Spleen (tissue), 11 donors: Measurements from ENCODE around the gene SCN8A. TPM values are rescaled to one million over a fixed set of nuclear protein-coding genes. Genes with fewer than 3 reads are reported as not detected.
"Not testable (repeated sequence)": the region's sequence is repeated elsewhere in the genome, so short reads cannot be mapped to it uniquely, and the experiment has no call there.

Experiments used
- DNase-seq: peaks from one replicate; pipeline ENCODE4 v3.0.0-alpha.2; 2020
- H3K27ac ChIP-seq, 8 donors: fragments of 200-600 bp; sonication (generic) in 7 of 8; 1 replicate in 4 of 8; 2 replicates in 4 of 8; pipeline versions ENCODE4 v1.5.0 to v1.8.0; 2016 to 2021; ENCODE audit warnings: inconsistent platforms in 4 of 8, mild to moderate bottlenecking in 4 of 8, moderate library complexity in 1 of 8
- H3K27me3 ChIP-seq, 7 donors: fragments of 200-600 bp; sonication (generic) in 6 of 7; replicated peaks in 1 of 7; 1 replicate in 4 of 7; 2 replicates in 3 of 7; pipeline versions ENCODE4 v1.5.0 to v1.8.0; 2016 to 2021; ENCODE audit warnings: inconsistent platforms in 3 of 7, mild to moderate bottlenecking in 1 of 7
- H3K36me3 ChIP-seq, 6 donors: fragments of 200-600 bp; sonication (generic) in 5 of 6; 1 replicate in 4 of 6; 2 replicates in 2 of 6; pipeline versions ENCODE4 v1.5.0 to v1.8.0; 2016 to 2021; ENCODE audit warnings: inconsistent platforms in 2 of 6
- H3K4me1 ChIP-seq, 6 donors: fragments of 200-600 bp; sonication (generic) in 5 of 6; 1 replicate in 3 of 6; 2 replicates in 3 of 6; pipeline versions ENCODE4 v1.5.0 to v1.8.0; 2016 to 2021; ENCODE audit warnings: inconsistent platforms in 3 of 6
- H3K4me3 ChIP-seq, 8 donors: fragments of 200-600 bp; sonication (generic) in 7 of 8; 1 replicate in 4 of 8; 2 replicates in 4 of 8; pipeline versions ENCODE4 v1.5.0 to v1.8.0; 2016 to 2021; ENCODE audit warnings: inconsistent platforms in 4 of 8, mild to moderate bottlenecking in 4 of 8, moderate library complexity in 2 of 8
- H3K9me3 ChIP-seq, 8 donors: fragments of 200-600 bp; sonication (generic) in 7 of 8; 1 replicate in 4 of 8; 2 replicates in 4 of 8; pipeline versions ENCODE4 v1.5.0 to v1.8.0; 2016 to 2021; ENCODE audit warnings: inconsistent platforms in 4 of 8
- CTCF ChIP-seq, 11 experiments: fragments of 200-600 bp in 7 of 11; fragments of 450-650 bp in 4 of 11; sonication (generic) in 4 of 11; IDR thresholded peaks in 8 of 11; conservative IDR thresholded peaks in 3 of 11; 1 replicate in 7 of 11; 2 replicates in 4 of 11; pipeline versions ENCODE4 v1.4.0 to v1.8.0; 2016 to 2021; ENCODE audit warnings: antibody characterized with exemption in 11 of 11, inconsistent platforms in 4 of 11, mild to moderate bottlenecking in 1 of 11
- POLR2A ChIP-seq, 3 donors: fragments of 450-650 bp; IDR thresholded peaks; one replicate each; pipeline ENCODE4 v1.5.1; 2017; ENCODE audit warnings: antibody characterized with exemption in 3 of 3, mild to moderate bottlenecking in 1 of 3
- POLR2AphosphoS5 ChIP-seq, 3 donors: sonication (generic); formaldehyde crosslinking; IDR thresholded peaks; one replicate each; pipeline ENCODE4 v1.5.1; 2017; ENCODE audit warnings: antibody characterized with exemption in 3 of 3
- WGBS, 5 donors: extraction: QIAGEN DNeasy Blood & Tissue Kit in 3 of 5; methylation state at CpG; one replicate each; pipeline versions ENCODE4 v1.1.5 to v1.1.7; 2013 to 2018; 5-methylcytosine and 5-hydroxymethylcytosine counted together
- intact Hi-C: fragments of 100-400 bp; cut with DNase I; formaldehyde crosslinking; loops from one replicate; pipeline ENCODE4 v1.15.0; 2023; ENCODE audit warnings: low total_unique reads
- polyA plus RNA-seq, 3 donors: library from polyadenylated mRNA; stranded (reverse); fragments of 200-250 nt; gene quantifications; one replicate each; pipeline ENCODE4 v1.2.1, GENCODE V29; 2013
- total RNA-seq, 7 donors: library from RNA; depleted of rRNA in 3 of 7; stranded (reverse); fragments of >200 nt in 3 of 7; fragmentation: NEBNext Ultra II Directional in 4 of 7; extraction: Animal tissue kit (Norgen Biotek cat#: 25700) in 4 of 7; gene quantifications; one replicate each; pipeline versions ENCODE4 v1.1.0 to v1.2.1, GENCODE V29; 2016 to 2021
- donor health status: healthy with polysubstance abuse.
- donor health status: DM: no; HTN: no; CAD: no; lungs with moderate emphysema.
- donor health status: DM: no; HTN: no; CAD: no.
- donor health status: Bipolar disorder and iron deficiency.
- donor health status: healthy.
- donor health status: DM: no; HTN: no; CAD: no.
- donor health status: DM: yes; HTN: yes; CAD: no.

Gene SCN8A
- total and polyA plus RNA-seq, 10 donors = 0.17 to 4.7 (median 3.0) TPM

- WGBS, 5 donors = 68 to 76% (median 74%) methylated on average over 2 of the region's 2 CpGs
- DNase-seq = no peak
- no peak overlapping the region for H3K4me3 ChIP-seq
- no peak for TF ChIP-seq POLR2A (IDR thresholded peaks at IDR 0.05)
- no peak for TF ChIP-seq POLR2AphosphoS5 (IDR thresholded peaks at IDR 0.05)
- TF ChIP-seq CTCF (IDR thresholded peaks at IDR 0.05 in 8 of 11, conservative IDR thresholded peaks at IDR 0.05 in 3 of 11) = no peak
- H3K36me3 ChIP-seq = no peaks in the 10 kb centered on the region
- peaks cover 5 to 29% (median 13%) of the 10 kb centered on the region in 6 donors for H3K4me1 ChIP-seq
- no peaks in the 10 kb centered on the region for H3K9me3 ChIP-seq
- peaks cover 0 to 56% (median 4%) of the 10 kb centered on the region in 7 donors for H3K27me3 ChIP-seq
- H3K27ac ChIP-seq = no peak overlapping the region
- intact Hi-C loops = no loop called here
Measured at GRCh38 chr12:51593021-51593420, 2.0 kb downstream of the SCN8A start.

- H3K27me3 ChIP-seq = peaks cover 0 to 54% (median 4%) of the 10 kb centered on the region in 7 donors
- intact Hi-C loops = no loop called here
- DNase-seq = no peak
- 9 to 27% (median 16%) methylated on average over 5 of the region's 5 CpGs for WGBS, 5 donors
- H3K4me1 ChIP-seq = peaks cover 5 to 29% (median 13%) of the 10 kb centered on the region in 6 donors
- TF ChIP-seq POLR2A (IDR thresholded peaks at IDR 0.05) = no peak
- no peaks in the 10 kb centered on the region for H3K9me3 ChIP-seq
- H3K4me3 ChIP-seq = no peak overlapping the region
- no peaks in the 10 kb centered on the region for H3K36me3 ChIP-seq
- no peak overlapping the region for H3K27ac ChIP-seq
Measured at GRCh38 chr12:51593539-51593938, 2.5 kb downstream of the SCN8A start.

- Histone ChIP-seq H3K4me3 (no peak overlapping the region), H3K27ac (no peak overlapping the region), H3K27me3 (peaks cover 0 to 10% (median 0%) of the 10 kb centered on the region in 7 donors), H3K4me1 (no peaks in the 10 kb centered on the region), H3K36me3 (no peaks in the 10 kb centered on the region), H3K9me3 (no peaks in the 10 kb centered on the region)
- DNase-seq = no peak
- 65 to 80% (median 71%) methylated on average over 4 of the region's 4 CpGs for WGBS, 5 donors
- TF ChIP-seq CTCF (IDR thresholded peaks at IDR 0.05 in 8 of 11, conservative IDR thresholded peaks at IDR 0.05 in 3 of 11) (no peak), POLR2AphosphoS5 (IDR thresholded peaks at IDR 0.05) (no peak), POLR2A (IDR thresholded peaks at IDR 0.05) (no peak)
- intact Hi-C loops = no loop called here
Measured at GRCh38 chr12:51598156-51598555, 7.1 kb downstream of the SCN8A start.

GRCh38 chr12:51600721-51601120 lies 9.7 kb downstream of the SCN8A start:
- Histone ChIP-seq H3K27ac (no peak overlapping the region), H3K27me3 (peaks cover 0 to 9% (median 0%) of the 10 kb centered on the region in 7 donors), H3K36me3 (no peaks in the 10 kb centered on the region), H3K4me3 (no peak overlapping the region), H3K4me1 (no peaks in the 10 kb centered on the region), H3K9me3 (no peaks in the 10 kb centered on the region)
- intact Hi-C loops = no loop called here
- no peak for DNase-seq
- 66 to 88% (median 85%) methylated on average over 1 of the region's 1 CpG for WGBS, 5 donors
- TF ChIP-seq POLR2A (IDR thresholded peaks at IDR 0.05) (no peak), POLR2AphosphoS5 (IDR thresholded peaks at IDR 0.05) (no peak), CTCF (IDR thresholded peaks at IDR 0.05 in 8 of 11, conservative IDR thresholded peaks at IDR 0.05 in 3 of 11) (no peak)

GRCh38 chr12:51601241-51601640 lies 10.2 kb downstream of the SCN8A start:
- no peak for DNase-seq
- Histone ChIP-seq H3K4me1 (no peaks in the 10 kb centered on the region), H3K27ac (no peak overlapping the region), H3K27me3 (peaks cover 0 to 9% (median 0%) of the 10 kb centered on the region in 7 donors), H3K36me3 (no peaks in the 10 kb centered on the region), H3K4me3 (no peak overlapping the region), H3K9me3 (no peaks in the 10 kb centered on the region)
- intact Hi-C loops = no loop called here
- no peak for TF ChIP-seq POLR2AphosphoS5 (IDR thresholded peaks at IDR 0.05)
- no peak for TF ChIP-seq CTCF (IDR thresholded peaks at IDR 0.05 in 8 of 11, conservative IDR thresholded peaks at IDR 0.05 in 3 of 11)
- TF ChIP-seq POLR2A (IDR thresholded peaks at IDR 0.05) = no peak

GRCh38 chr12:51605896-51606295 lies 14.9 kb downstream of the SCN8A start:
- DNase-seq, H3K4me1 ChIP-seq, H3K36me3 ChIP-seq, intact Hi-C loops, H3K4me3 ChIP-seq, H3K27ac ChIP-seq, H3K9me3 ChIP-seq, H3K27me3 ChIP-seq: not testable (repeated sequence)
- WGBS, 5 donors = 77 to 100% (median 96%) methylated on average over 1 of the region's 1 CpG

- H3K4me1 ChIP-seq, H3K36me3 ChIP-seq, intact Hi-C loops, DNase-seq, H3K27ac ChIP-seq, H3K27me3 ChIP-seq, H3K9me3 ChIP-seq, H3K4me3 ChIP-seq: not testable (repeated sequence)
- WGBS, 5 donors = 63 to 80% (median 74%) methylated on average over 2 of the region's 2 CpGs
Measured at GRCh38 chr12:51607197-51607596, 16.2 kb downstream of the SCN8A start.
